ENCODE data around the gene ACIN1. TPM values are rescaled to one million over a fixed set of nuclear protein-coding genes. Genes with fewer than 3 reads are reported as not detected.
"Not testable (repeated sequence)": the region's sequence is repeated elsewhere in the genome, so short reads cannot be mapped to it uniquely, and the experiment has no call there.

Gene ACIN1
- polyA plus RNA-seq, 1 donor (not counting 4 experiments of a cell fraction or from before 2014, with no cell fraction given) = 104 TPM

DNA sequence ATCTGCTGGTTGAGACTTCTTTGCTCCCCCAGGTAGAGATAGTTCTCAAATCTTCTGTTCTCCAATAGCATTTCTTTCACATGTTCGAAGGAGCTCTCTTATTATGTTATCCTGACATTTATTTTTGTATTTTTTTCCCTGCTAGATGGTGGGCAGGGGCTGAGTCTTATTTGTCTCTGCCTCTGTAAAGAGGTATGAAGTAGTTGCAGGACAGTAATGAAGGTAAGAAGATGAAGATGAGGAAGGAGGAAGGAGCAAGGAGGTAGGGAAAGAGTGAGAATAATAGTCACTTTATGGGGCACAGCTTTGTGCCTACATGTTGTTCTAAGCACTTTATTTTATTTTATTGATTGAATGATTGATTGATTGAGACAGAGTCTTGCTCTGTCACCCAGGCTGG, 14.8 kb upstream of the ACIN1 start:
- H3K4me3 ChIP-seq (ENCODE audit: control insufficient read depth in 2 of 3, extremely low read depth in 1 of 3, insufficient read depth in 2 of 3, low read depth in 1 of 3, low read length in 3 of 3) = no peak overlapping the region
- H3K27me3 ChIP-seq (ENCODE audit: control insufficient read depth, extremely low read depth, insufficient read depth, low read length) = no peaks in the 10 kb centered on the region
- no peaks in the 10 kb centered on the region for H4K20me1 ChIP-seq (ENCODE audit: control insufficient read depth, extremely low read depth, insufficient read depth, low read length)
- no peak for FAIRE-seq
- peaks cover 8% of the 10 kb centered on the region for H3K4me1 ChIP-seq (ENCODE audit: control insufficient read depth, extremely low read depth, insufficient read depth, low read length)
- H3K4me2 ChIP-seq (ENCODE audit: control insufficient read depth, extremely low read depth, insufficient read depth, low read depth, low read length) = no peak overlapping the region
- dilution Hi-C loops (cut with MboI; ENCODE audit: extremely low pct_ligation_motif_present, low sequenced_read_pairs) = no loop called here
- DNase-seq (ENCODE audit: low read depth, low spot score) = no peak
- no peaks in the 10 kb centered on the region for H3K36me3 ChIP-seq (ENCODE audit: control insufficient read depth in 2 of 2, extremely low read depth in 1 of 2, insufficient read depth in 2 of 2, low read length in 2 of 2)
- H3K9ac ChIP-seq (ENCODE audit: control insufficient read depth, extremely low read depth, insufficient read depth, low read length) = no peak overlapping the region
- TF ChIP-seq, protein P1, sequence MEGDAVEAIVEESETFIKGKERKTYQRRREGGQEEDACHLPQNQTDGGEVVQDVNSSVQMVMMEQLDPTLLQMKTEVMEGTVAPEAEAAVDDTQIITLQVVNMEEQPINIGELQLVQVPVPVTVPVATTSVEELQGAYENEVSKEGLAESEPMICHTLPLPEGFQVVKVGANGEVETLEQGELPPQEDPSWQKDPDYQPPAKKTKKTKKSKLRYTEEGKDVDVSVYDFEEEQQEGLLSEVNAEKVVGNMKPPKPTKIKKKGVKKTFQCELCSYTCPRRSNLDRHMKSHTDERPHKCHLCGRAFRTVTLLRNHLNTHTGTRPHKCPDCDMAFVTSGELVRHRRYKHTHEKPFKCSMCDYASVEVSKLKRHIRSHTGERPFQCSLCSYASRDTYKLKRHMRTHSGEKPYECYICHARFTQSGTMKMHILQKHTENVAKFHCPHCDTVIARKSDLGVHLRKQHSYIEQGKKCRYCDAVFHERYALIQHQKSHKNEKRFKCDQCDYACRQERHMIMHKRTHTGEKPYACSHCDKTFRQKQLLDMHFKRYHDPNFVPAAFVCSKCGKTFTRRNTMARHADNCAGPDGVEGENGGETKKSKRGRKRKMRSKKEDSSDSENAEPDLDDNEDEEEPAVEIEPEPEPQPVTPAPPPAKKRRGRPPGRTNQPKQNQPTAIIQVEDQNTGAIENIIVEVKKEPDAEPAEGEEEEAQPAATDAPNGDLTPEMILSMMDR (optimal IDR thresholded peaks at IDR 0.05 in 1 of 3, IDR thresholded peaks at IDR 0.05 in 1 of 3, conservative IDR thresholded peaks at IDR 0.05 in 1 of 3; ENCODE audit: extremely low read depth in 1 of 3, insufficient read depth in 2 of 3, low read length in 3 of 3) = no peak
- TF ChIP-seq EZH2 (IDR thresholded peaks at IDR 0.05; ENCODE audit: low read length) = no peak
- no peaks in the 10 kb centered on the region for H3K79me2 ChIP-seq (ENCODE audit: control insufficient read depth, insufficient read depth, low read length)
- no peak overlapping the region for H2AFZ ChIP-seq (ENCODE audit: control insufficient read depth, low read length)
- H3K9me1 ChIP-seq (ENCODE audit: control insufficient read depth, extremely low read depth, insufficient read depth, low read length) = no peaks in the 10 kb centered on the region
- H3K9me3 ChIP-seq (ENCODE audit: control insufficient read depth, low read depth, low read length) = no peaks in the 10 kb centered on the region
- H3K27ac ChIP-seq (ENCODE audit: control insufficient read depth, insufficient read depth, low read length) = no peak overlapping the region

- FAIRE-seq; dilution Hi-C loops (cut with MboI; ENCODE audit: extremely low pct_ligation_motif_present, low sequenced_read_pairs); H3K27me3 ChIP-seq (ENCODE audit: control insufficient read depth, extremely low read depth, insufficient read depth, low read length); H3K4me2 ChIP-seq (ENCODE audit: control insufficient read depth, extremely low read depth, insufficient read depth, low read depth, low read length); H4K20me1 ChIP-seq (ENCODE audit: control insufficient read depth, extremely low read depth, insufficient read depth, low read length); H2AFZ ChIP-seq (ENCODE audit: control insufficient read depth, low read length); DNase-seq (ENCODE audit: low read depth, low spot score); H3K9me3 ChIP-seq (ENCODE audit: control insufficient read depth, low read depth, low read length); H3K79me2 ChIP-seq (ENCODE audit: control insufficient read depth, insufficient read depth, low read length); H3K9me1 ChIP-seq (ENCODE audit: control insufficient read depth, extremely low read depth, insufficient read depth, low read length); H3K36me3 ChIP-seq (ENCODE audit: control insufficient read depth in 2 of 2, extremely low read depth in 1 of 2, insufficient read depth in 2 of 2, low read length in 2 of 2); H3K9ac ChIP-seq (ENCODE audit: control insufficient read depth, extremely low read depth, insufficient read depth, low read length); H3K27ac ChIP-seq (ENCODE audit: control insufficient read depth, insufficient read depth, low read length); H3K4me1 ChIP-seq (ENCODE audit: control insufficient read depth, extremely low read depth, insufficient read depth, low read length); H3K4me3 ChIP-seq (ENCODE audit: control insufficient read depth in 2 of 3, extremely low read depth in 1 of 3, insufficient read depth in 2 of 3, low read depth in 1 of 3, low read length in 3 of 3): not testable (repeated sequence)
These were observed 13.2 kb upstream of the ACIN1 start for GRCh38 chr14:23108169-23108568.

GRCh38 chr14:23107620-23108019, 12.7 kb upstream of the ACIN1 start:
- H3K36me3 ChIP-seq (ENCODE audit: control insufficient read depth in 2 of 2, extremely low read depth in 1 of 2, insufficient read depth in 2 of 2, low read length in 2 of 2); H3K4me2 ChIP-seq (ENCODE audit: control insufficient read depth, extremely low read depth, insufficient read depth, low read depth, low read length); H3K9me1 ChIP-seq (ENCODE audit: control insufficient read depth, extremely low read depth, insufficient read depth, low read length); H3K9ac ChIP-seq (ENCODE audit: control insufficient read depth, extremely low read depth, insufficient read depth, low read length); H3K27me3 ChIP-seq (ENCODE audit: control insufficient read depth, extremely low read depth, insufficient read depth, low read length); DNase-seq (ENCODE audit: low read depth, low spot score); H3K27ac ChIP-seq (ENCODE audit: control insufficient read depth, insufficient read depth, low read length); H4K20me1 ChIP-seq (ENCODE audit: control insufficient read depth, extremely low read depth, insufficient read depth, low read length); H3K9me3 ChIP-seq (ENCODE audit: control insufficient read depth, low read depth, low read length); H3K79me2 ChIP-seq (ENCODE audit: control insufficient read depth, insufficient read depth, low read length); H3K4me3 ChIP-seq (ENCODE audit: control insufficient read depth in 2 of 3, extremely low read depth in 1 of 3, insufficient read depth in 2 of 3, low read depth in 1 of 3, low read length in 3 of 3); H2AFZ ChIP-seq (ENCODE audit: control insufficient read depth, low read length); dilution Hi-C loops (cut with MboI; ENCODE audit: extremely low pct_ligation_motif_present, low sequenced_read_pairs); H3K4me1 ChIP-seq (ENCODE audit: control insufficient read depth, extremely low read depth, insufficient read depth, low read length); FAIRE-seq: not testable (repeated sequence)

All from keratinocyte (primary cell).